Caco-2 (cell line): Measurements from ENCODE around the gene UBXN10. TPM values are rescaled to one million over a fixed set of nuclear protein-coding genes. Genes with fewer than 3 reads are reported as not detected.
A peak's percentile ranks its signal among the peaks of the same experiment; 100 is the strongest.

Source experiments
- BruUV-seq: library from RNA; stranded (reverse); fragments of 400-500 nt; replicated peaks from 2 replicates; lab custom pipeline; 2021; lab: Mats Ljungman, UMichigan
- CTCF ChIA-PET: fragments of 300-600 bp; sonication (Branson Sonifier 250); formaldehyde crosslinking; loops from one replicate; lab custom pipeline; 2022; ENCODE audit warnings: antibody characterized with exemption; lab: Charles Lee
- POLR2A ChIA-PET: fragments of 300-600 bp; sonication (Branson Sonifier 250); formaldehyde crosslinking; loops from one replicate; lab custom pipeline; 2022; ENCODE audit warnings: antibody characterized with exemption; lab: Charles Lee
- DNase-seq, 2 experiments: peaks; one replicate each; pipeline versions ENCODE4 v3.0.0 to v3.0.0-alpha.2; 2020 to 2022
- H3K27me3 ChIP-seq: replicated peaks from 2 replicates; pipeline ENCODE4 v1.6.0; 2011; ENCODE audit warnings: low read length; ENCODE audit not compliant: control insufficient read depth, insufficient read depth
- H3K36me3 ChIP-seq: 2 replicates; pipeline ENCODE4 v1.5.1; 2011; ENCODE audit warnings: low read length; ENCODE audit not compliant: control insufficient read depth, insufficient read depth
- H3K4me1 ChIP-seq: fragments of 250-450 bp; sonication (Bioruptor Pico); 2 replicates; pipeline ENCODE4 v1.5.1; 2020; ENCODE audit warnings: mild to moderate bottlenecking
- H3K4me3 ChIP-seq: 2 replicates; pipeline ENCODE4 v1.5.1; 2011; ENCODE audit warnings: low read depth, mild to moderate bottlenecking, control low read depth, low read length
- H3K9me3 ChIP-seq: fragments of 250-450 bp; sonication (Bioruptor Pico); 2 replicates; pipeline ENCODE4 v1.5.1; 2020; ENCODE audit warnings: mild to moderate bottlenecking, moderate library complexity
- H3K27ac Mint-ChIP-seq: one replicate; pipeline ENCODE4 v1.8.0; 2022; ENCODE audit warnings: mixed read lengths; ENCODE audit not compliant: unreplicated experiment
- H3K27me3 Mint-ChIP-seq: one replicate; pipeline ENCODE4 v1.8.0; 2022; ENCODE audit warnings: mixed read lengths; ENCODE audit not compliant: insufficient read depth, unreplicated experiment
- H3K36me3 Mint-ChIP-seq: one replicate; pipeline ENCODE4 v1.8.0; 2022; ENCODE audit warnings: mild to moderate bottlenecking, mixed read lengths; ENCODE audit not compliant: insufficient read depth, unreplicated experiment
- H3K4me1 Mint-ChIP-seq: one replicate; pipeline ENCODE4 v1.8.0; 2022; ENCODE audit warnings: low read depth, mixed read lengths; ENCODE audit not compliant: unreplicated experiment
- H3K4me3 Mint-ChIP-seq: one replicate; pipeline ENCODE4 v1.8.0; 2022; ENCODE audit warnings: mild to moderate bottlenecking, moderate library complexity, mixed read lengths; ENCODE audit not compliant: unreplicated experiment
- H3K9me3 Mint-ChIP-seq: one replicate; pipeline ENCODE4 v1.8.0; 2022; ENCODE audit warnings: mixed read lengths; ENCODE audit not compliant: unreplicated experiment
- intact Hi-C: fragments of 100-400 bp; cut with micrococcal nuclease; formaldehyde crosslinking; loops from one replicate; pipeline ENCODE4 v1.10.0; 2022; ENCODE audit not compliant: unreplicated experiment
- total RNA-seq: library from RNA; stranded (reverse); gene quantifications from 2 replicates; pipeline ENCODE4 v1.2.3, GENCODE V29; 2022
- TF ChIP-seq, protein P1 (sequence below), 2 experiments: fragments of 200-600 bp in 1 of 2; IDR thresholded peaks; 1 replicate in 1 of 2; 2 replicates in 1 of 2; pipeline versions ENCODE4 v1.5.1 to v1.8.0; 2011 to 2022; ENCODE audit warnings: antibody characterized with exemption in 1 of 2, control low read depth in 1 of 2, inconsistent platforms in 1 of 2, low read depth in 1 of 2, low read length in 1 of 2, mild to moderate bottlenecking in 1 of 2, moderate library complexity in 1 of 2; ENCODE audit not compliant: insufficient read depth in 1 of 2, severe bottlenecking in 1 of 2, unreplicated experiment in 1 of 2

The UBXN10 gene
- total RNA-seq, 1 experiment from 2014 or later: 0.07 TPM

DNA sequence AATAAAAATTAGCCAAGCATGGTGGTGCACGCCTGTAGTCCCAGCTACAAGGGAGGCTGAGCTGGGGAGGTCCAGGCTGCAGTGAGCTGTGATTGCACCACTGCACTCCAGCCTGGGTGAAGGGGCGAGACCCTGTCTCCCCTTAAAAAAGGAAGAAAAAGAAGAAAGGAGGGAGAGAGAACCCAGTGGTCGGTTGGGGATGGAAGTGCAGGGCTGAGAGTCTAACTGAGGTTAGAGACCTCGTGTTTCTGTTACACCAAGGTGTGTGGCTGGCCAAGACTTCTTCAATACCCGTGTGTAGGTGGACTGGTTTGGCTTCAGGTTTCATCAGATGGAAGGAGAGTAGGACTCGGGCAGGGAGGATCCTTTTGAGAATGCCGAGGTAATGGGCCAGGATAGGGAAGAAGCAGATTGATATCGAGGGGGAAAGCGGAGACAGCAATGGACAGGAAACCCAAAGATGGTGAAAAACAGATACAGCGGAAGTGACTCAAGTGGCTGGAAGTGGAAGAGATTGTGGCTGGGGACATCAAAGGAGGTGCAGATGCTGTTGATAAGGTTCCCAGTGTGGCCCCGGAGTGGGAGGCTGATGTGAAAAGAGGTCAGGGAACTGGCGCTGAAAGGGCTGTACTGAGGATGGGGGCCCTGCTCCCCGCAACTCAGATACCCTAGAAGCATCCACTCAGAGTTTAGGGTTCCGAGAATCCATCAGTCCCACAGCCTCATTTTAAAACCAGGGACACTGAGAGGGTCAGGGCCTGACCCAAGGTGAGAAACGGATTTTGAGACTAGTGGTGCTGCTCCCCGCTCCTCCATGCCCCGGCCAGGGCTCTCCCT lies 681 bp upstream of the UBXN10 start:
- TF ChIP-seq, protein P1, sequence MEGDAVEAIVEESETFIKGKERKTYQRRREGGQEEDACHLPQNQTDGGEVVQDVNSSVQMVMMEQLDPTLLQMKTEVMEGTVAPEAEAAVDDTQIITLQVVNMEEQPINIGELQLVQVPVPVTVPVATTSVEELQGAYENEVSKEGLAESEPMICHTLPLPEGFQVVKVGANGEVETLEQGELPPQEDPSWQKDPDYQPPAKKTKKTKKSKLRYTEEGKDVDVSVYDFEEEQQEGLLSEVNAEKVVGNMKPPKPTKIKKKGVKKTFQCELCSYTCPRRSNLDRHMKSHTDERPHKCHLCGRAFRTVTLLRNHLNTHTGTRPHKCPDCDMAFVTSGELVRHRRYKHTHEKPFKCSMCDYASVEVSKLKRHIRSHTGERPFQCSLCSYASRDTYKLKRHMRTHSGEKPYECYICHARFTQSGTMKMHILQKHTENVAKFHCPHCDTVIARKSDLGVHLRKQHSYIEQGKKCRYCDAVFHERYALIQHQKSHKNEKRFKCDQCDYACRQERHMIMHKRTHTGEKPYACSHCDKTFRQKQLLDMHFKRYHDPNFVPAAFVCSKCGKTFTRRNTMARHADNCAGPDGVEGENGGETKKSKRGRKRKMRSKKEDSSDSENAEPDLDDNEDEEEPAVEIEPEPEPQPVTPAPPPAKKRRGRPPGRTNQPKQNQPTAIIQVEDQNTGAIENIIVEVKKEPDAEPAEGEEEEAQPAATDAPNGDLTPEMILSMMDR (IDR thresholded peaks at IDR 0.05; ENCODE audit: insufficient read depth in 1 of 2, low read depth in 1 of 2, low read length in 1 of 2, severe bottlenecking in 1 of 2, unreplicated experiment in 1 of 2): no peak
- H3K9me3 Mint-ChIP-seq: peaks cover 2% of the 10 kb centered on the region
- no peaks in the 10 kb centered on the region for H3K4me1 Mint-ChIP-seq
- BruUV-seq: no TSS peak
- CTCF ChIA-PET: no interaction called here
- intact Hi-C loops: no loop called here
- H3K4me3 ChIP-seq: no peak overlapping the region
- no peaks in the 10 kb centered on the region for H3K36me3 Mint-ChIP-seq
- H3K27me3 ChIP-seq: no peaks in the 10 kb centered on the region
- H3K27me3 Mint-ChIP-seq: peaks cover 9% of the 10 kb centered on the region
- no peaks in the 10 kb centered on the region for H3K9me3 ChIP-seq
- no peaks in the 10 kb centered on the region for H3K4me1 ChIP-seq
- POLR2A ChIA-PET: no interaction called here
- peak overlapping the region; percentile 31 for H3K4me3 Mint-ChIP-seq
- no peaks in the 10 kb centered on the region for H3K36me3 ChIP-seq
- H3K27ac Mint-ChIP-seq: no peak overlapping the region
- DNase-seq: no peak

DNA sequence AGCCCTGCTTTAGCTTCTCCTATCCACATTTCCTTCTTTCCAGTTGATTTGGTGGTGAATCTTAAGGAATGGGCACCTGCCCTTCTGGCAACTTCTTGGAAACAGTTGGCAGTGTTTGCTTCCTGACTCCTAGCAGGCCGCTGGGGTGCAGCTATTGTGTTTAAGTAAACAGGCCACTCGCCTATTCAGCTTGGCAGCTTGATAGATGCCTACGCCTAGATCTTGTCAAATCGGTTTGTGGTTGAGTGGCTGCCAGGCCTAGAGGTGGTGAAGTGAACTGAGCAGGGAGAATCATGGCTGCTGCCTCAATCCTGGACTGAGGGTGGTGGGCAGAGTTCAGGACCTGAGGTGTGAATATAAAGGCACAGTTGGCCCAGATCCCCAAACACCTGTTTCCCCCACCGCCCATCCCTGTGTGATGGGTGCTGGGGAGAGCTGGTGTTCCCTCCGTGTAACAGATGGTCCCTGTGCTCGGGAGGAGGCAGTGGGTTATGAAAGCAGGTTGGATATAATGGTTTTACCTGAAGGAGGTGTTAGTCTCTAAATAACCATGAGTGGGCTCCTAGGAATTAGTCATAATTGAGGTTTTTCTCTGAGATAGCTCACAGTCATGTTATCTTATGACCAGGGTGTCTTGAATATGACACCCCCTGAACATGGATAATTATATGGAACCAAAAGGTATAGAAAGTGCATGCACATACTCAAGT lies 1.4 kb downstream of the UBXN10 start:
- CTCF ChIA-PET: no interaction called here
- H3K27me3 Mint-ChIP-seq: peaks cover 9% of the 10 kb centered on the region
- TF ChIP-seq, protein P1 (IDR thresholded peaks at IDR 0.05; ENCODE audit: insufficient read depth in 1 of 2, low read depth in 1 of 2, low read length in 1 of 2, severe bottlenecking in 1 of 2, unreplicated experiment in 1 of 2): no peak

DNA sequence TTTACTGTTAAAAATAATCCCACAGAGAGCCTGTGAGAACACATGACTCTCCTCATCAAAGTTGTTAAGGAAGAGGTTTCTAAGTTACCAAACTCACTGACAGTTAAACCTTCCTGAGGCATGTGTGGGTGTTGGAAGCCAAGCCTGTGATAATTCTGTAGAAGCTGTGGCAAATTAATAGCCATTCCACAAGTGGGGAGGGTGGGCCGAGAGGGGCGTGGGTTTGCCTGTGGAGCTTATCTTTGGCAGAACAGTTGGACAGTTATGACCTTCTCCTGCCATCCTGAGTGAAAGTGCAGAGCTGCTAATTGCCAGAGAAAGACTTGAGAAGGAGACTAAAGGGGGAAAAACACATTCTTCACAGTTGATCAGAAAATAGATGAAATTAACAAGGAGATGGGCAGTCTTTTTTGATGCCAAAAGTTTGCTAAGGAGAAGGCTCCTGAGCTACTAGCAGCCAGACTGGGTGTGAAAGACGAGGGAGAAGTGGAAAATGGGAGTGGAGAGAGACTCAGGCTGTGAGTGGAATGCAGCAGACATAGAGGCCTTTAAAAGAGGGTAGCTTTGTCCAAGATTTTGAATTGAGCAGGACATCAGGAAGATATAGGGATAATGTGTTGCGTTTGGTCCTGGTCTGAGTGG lies 2.0 kb downstream of the UBXN10 start:
- POLR2A ChIA-PET: no interaction called here
- Mint-ChIP-seq H3K9me3 (no peaks in the 10 kb centered on the region), H3K36me3 (no peaks in the 10 kb centered on the region), H3K27ac (no peak overlapping the region), H3K27me3 (peaks cover 9% of the 10 kb centered on the region), H3K4me1 (no peaks in the 10 kb centered on the region), H3K4me3 (no peak overlapping the region)
- no peaks in the 10 kb centered on the region for H3K27me3 ChIP-seq
- intact Hi-C loops: no loop called here
- DNase-seq: no peak
- no peak overlapping the region for H3K4me3 ChIP-seq
- TF ChIP-seq, protein P1 (IDR thresholded peaks at IDR 0.05; ENCODE audit: insufficient read depth in 1 of 2, low read depth in 1 of 2, low read length in 1 of 2, severe bottlenecking in 1 of 2, unreplicated experiment in 1 of 2): no peak
- CTCF ChIA-PET: no interaction called here
- H3K36me3 ChIP-seq: no peaks in the 10 kb centered on the region
- H3K4me1 ChIP-seq: no peaks in the 10 kb centered on the region
- H3K9me3 ChIP-seq: no peaks in the 10 kb centered on the region
- no TSS peak for BruUV-seq

More for the DNA sequence above, 1.4 kb downstream of the UBXN10 start:
- Mint-ChIP-seq H3K4me3 (no peak overlapping the region), H3K4me1 (no peaks in the 10 kb centered on the region), H3K36me3 (no peaks in the 10 kb centered on the region), H3K9me3 (no peaks in the 10 kb centered on the region), H3K27ac (no peak overlapping the region)
- Histone ChIP-seq H3K9me3 (no peaks in the 10 kb centered on the region), H3K4me1 (no peaks in the 10 kb centered on the region), H3K36me3 (no peaks in the 10 kb centered on the region), H3K27me3 (no peaks in the 10 kb centered on the region), H3K4me3 (no peak overlapping the region)
- no TSS peak for BruUV-seq
- intact Hi-C loops: no loop called here
- POLR2A ChIA-PET: no interaction called here
- DNase-seq: no peak
